Endothelial cell of umbilical vein (primary cell): ENCODE data around the gene EOGT. TPM values are rescaled to one million over a fixed set of nuclear protein-coding genes. Genes with fewer than 3 reads are reported as not detected.

Experiments
- BruUV-seq: library from RNA; stranded (reverse); fragments of 400-500 nt; replicated peaks from 2 replicates; lab custom pipeline; 2021; lab: Mats Ljungman, UMichigan
- CTCF ChIA-PET: fragments of 300-600, 350-600 bp; sonication (Branson Sonifier 250); formaldehyde crosslinking; loops from one replicate; lab custom pipeline; 2021; ENCODE audit warnings: antibody characterized with exemption, inconsistent platforms; lab: Charles Lee
- POLR2A ChIA-PET: fragments of 300-600, 350-600 bp; sonication (Branson Sonifier 250); formaldehyde crosslinking; loops from one replicate; lab custom pipeline; 2021; ENCODE audit warnings: antibody characterized with exemption, inconsistent platforms; lab: Charles Lee
- DNase-seq: peaks from one replicate; pipeline ENCODE4 v3.0.0-alpha.2; 2011; ENCODE audit warnings: low read depth, low spot score
- FAIRE-seq: peaks from 2 replicates; lab custom pipeline; 2011; peaks lifted over from hg19 to GRCh38; lab: Jason Lieb, UNC
- H2AFZ ChIP-seq: 2 replicates; pipeline ENCODE4 v1.6.0; 2012; ENCODE audit warnings: low read depth, low read length, control low read depth, inconsistent platforms
- H3K27ac ChIP-seq: 2 replicates; pipeline ENCODE4 v1.5.1; 2011; ENCODE audit warnings: low read depth, mild to moderate bottlenecking, control low read depth, low read length, moderate library complexity; ENCODE audit not compliant: insufficient read depth
- H3K27me3 ChIP-seq, 2 experiments: 2 replicates each; pipeline versions ENCODE4 v1.6.0 to v1.6.1; 2011; ENCODE audit warnings: low read length in 2 of 2, mixed read lengths in 1 of 2; ENCODE audit not compliant: control insufficient read depth in 2 of 2, insufficient read depth in 2 of 2
- H3K36me3 ChIP-seq, 2 experiments: 2 replicates in 1 of 2; 3 replicates in 1 of 2; pipeline ENCODE4 v1.5.1; 2011; ENCODE audit warnings: low read length in 2 of 2, mild to moderate bottlenecking in 1 of 2, moderate library complexity in 1 of 2; ENCODE audit not compliant: control insufficient read depth in 2 of 2, insufficient read depth in 2 of 2; ENCODE audit errors: extremely low read depth in 1 of 2
- H3K4me1 ChIP-seq: 3 replicates; pipeline ENCODE4 v1.5.1; 2011; ENCODE audit warnings: mild to moderate bottlenecking, low read length; ENCODE audit not compliant: control insufficient read depth, insufficient read depth; ENCODE audit errors: extremely low read depth
- H3K4me2 ChIP-seq: 2 replicates; pipeline ENCODE4 v1.6.1; 2011; ENCODE audit warnings: low read length, control low read depth, mixed read lengths; ENCODE audit not compliant: insufficient read depth
- H3K4me3 ChIP-seq, 3 experiments: fragments of 200-600 bp in 1 of 3; sonication (generic), shearing (Covaris generic) in 1 of 3; replicated peaks in 1 of 3; 2 replicates each; pipeline ENCODE4 v1.5.1; 2011 to 2016; ENCODE audit warnings: control low read depth in 3 of 3, low read length in 3 of 3, mild to moderate bottlenecking in 2 of 3, inconsistent platforms in 1 of 3, low read depth in 1 of 3, moderate library complexity in 1 of 3; ENCODE audit not compliant: insufficient read depth in 1 of 3
- H3K79me2 ChIP-seq: 2 replicates; pipeline ENCODE4 v1.6.0; 2012; ENCODE audit warnings: low read length, inconsistent platforms; ENCODE audit not compliant: control insufficient read depth, insufficient read depth
- H3K9ac ChIP-seq: replicated peaks from 2 replicates; pipeline ENCODE3; 2011; ENCODE audit warnings: low read length, control low read depth; ENCODE audit not compliant: insufficient read depth; ENCODE audit errors: extremely low read depth
- H3K9me1 ChIP-seq: replicated peaks from 3 replicates; pipeline ENCODE4 v1.6.0; 2011; ENCODE audit warnings: mild to moderate bottlenecking, low read length; ENCODE audit not compliant: control insufficient read depth, insufficient read depth; ENCODE audit errors: extremely low read depth
- H3K9me3 ChIP-seq: replicated peaks from 2 replicates; pipeline ENCODE4 v1.5.1; 2012; ENCODE audit warnings: low read length, inconsistent platforms; ENCODE audit not compliant: control insufficient read depth, insufficient read depth
- H4K20me1 ChIP-seq: replicated peaks from 2 replicates; pipeline ENCODE3; 2011; ENCODE audit warnings: mild to moderate bottlenecking, low read length; ENCODE audit not compliant: control insufficient read depth, insufficient read depth; ENCODE audit errors: extremely low read depth
- EZH2 ChIP-seq: IDR thresholded peaks from 2 replicates; pipeline ENCODE4 v1.6.1; 2012; ENCODE audit warnings: borderline replicate concordance, low read depth, mild to moderate bottlenecking, moderate library complexity, low read length, inconsistent platforms; ENCODE audit not compliant: severe bottlenecking
- FOS ChIP-seq: IDR thresholded peaks from 2 replicates; pipeline ENCODE4 v1.6.1; 2011; ENCODE audit warnings: mild to moderate bottlenecking, low read length, moderate library complexity, borderline replicate concordance; ENCODE audit not compliant: insufficient read depth
- GATA2 ChIP-seq: IDR thresholded peaks from 2 replicates; pipeline ENCODE4 v1.7.0; 2011; ENCODE audit warnings: low read depth, mild to moderate bottlenecking, moderate library complexity, mixed read lengths, low read length; ENCODE audit not compliant: insufficient read length, insufficient read depth
- JUN ChIP-seq: IDR thresholded peaks from 2 replicates; pipeline ENCODE4 v1.6.1; 2011; ENCODE audit warnings: borderline replicate concordance, low read depth; ENCODE audit not compliant: insufficient read length, insufficient read depth
- MYC ChIP-seq: IDR thresholded peaks from one replicate; pipeline ENCODE4 v1.6.1; 2011; ENCODE audit warnings: mild to moderate bottlenecking, low read depth, low read length
- POLR2A ChIP-seq: IDR thresholded peaks from 2 replicates; pipeline ENCODE4 v1.6.1; 2012; ENCODE audit warnings: low read depth, mild to moderate bottlenecking, control low read depth, low read length
- POLR2AphosphoS5 ChIP-seq: IDR thresholded peaks from 2 replicates; pipeline ENCODE4 v1.6.1; 2012; ENCODE audit warnings: low read depth, mild to moderate bottlenecking, control low read depth, low read length, moderate library complexity; ENCODE audit not compliant: insufficient read depth
- dilution Hi-C: fragments of 300-500 bp; cut with MboI; formaldehyde crosslinking; loops from one replicate; pipeline ENCODE4 v1.15.0; 2019; ENCODE audit warnings: low sequenced_read_pairs; ENCODE audit not compliant: extremely low pct_ligation_motif_present
- intact Hi-C: fragments of 100-400 bp; cut with micrococcal nuclease; formaldehyde crosslinking; loops from one replicate; pipeline ENCODE4 v1.10.0; 2022
- polyA plus RNA-seq, 4 experiments: library from polyadenylated mRNA; depleted of rRNA in 3 of 4; stranded (reverse) in 3 of 4; unstranded in 1 of 4; fragments of >200 nt; gene quantifications; 2 replicates each; pipeline versions ENCODE4 v1.2.1 to v1.2.3, GENCODE V29; 2011 to 2012; ENCODE audit warnings: missing spikeins in 1 of 4
- total RNA-seq: library from RNA; stranded (reverse); gene quantifications from 2 replicates; pipeline ENCODE4 v1.2.3, GENCODE V29; 2021
- TF ChIP-seq, protein P1 (sequence below), 2 donors: IDR thresholded peaks; 1 replicate in 1 of 2; 2 replicates in 1 of 2; pipeline ENCODE4 v1.5.1; 2011; ENCODE audit warnings: low read length in 2 of 2, mild to moderate bottlenecking in 2 of 2, moderate library complexity in 2 of 2, control low read depth in 1 of 2, inconsistent platforms in 1 of 2, low read depth in 1 of 2; ENCODE audit not compliant: insufficient read depth in 1 of 2; ENCODE audit errors: extremely low read depth in 1 of 2
- TF ChIP-seq, protein P2 (sequence below): IDR thresholded peaks from 2 replicates; pipeline ENCODE4 v1.6.1; 2011; ENCODE audit not compliant: insufficient read depth, insufficient read length

The EOGT gene
- total and polyA plus RNA-seq, 2 donors (not counting 3 experiments of a cell fraction or from before 2014, with no cell fraction given): 35.6 to 99.4 TPM

DNA sequence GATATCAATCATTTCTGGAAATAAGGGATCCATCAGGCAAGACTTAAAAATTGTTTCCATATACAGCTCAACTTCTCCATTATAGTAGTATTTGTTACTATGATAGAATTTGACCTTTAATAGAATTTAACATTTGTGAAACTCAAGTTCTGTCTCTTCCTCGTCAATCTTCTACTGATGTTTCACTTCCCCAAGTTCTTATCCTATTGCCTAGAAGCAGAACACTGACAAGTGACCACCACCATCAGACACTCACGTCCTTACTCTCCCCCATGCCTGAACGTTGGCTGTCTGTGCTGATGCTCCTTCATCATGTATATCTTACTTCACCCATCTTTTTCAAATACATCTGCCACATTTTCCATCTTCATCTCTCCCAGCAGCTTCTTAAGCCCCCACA, 54.6 kb downstream of the EOGT start:
- no peak overlapping the region for H2AFZ ChIP-seq
- dilution Hi-C loops (no loop called here), intact Hi-C loops (no loop called here)
- no peak overlapping the region for H3K4me3 ChIP-seq
- H3K27ac ChIP-seq: no peak overlapping the region
- no peaks in the 10 kb centered on the region for H3K9me3 ChIP-seq
- no peak overlapping the region for H3K9ac ChIP-seq
- peaks cover 7 to 32% of the 10 kb centered on the region in 2 experiments for H3K27me3 ChIP-seq
- no peaks in the 10 kb centered on the region for H4K20me1 ChIP-seq
- no peaks in the 10 kb centered on the region for H3K4me1 ChIP-seq
- TF ChIP-seq JUN (no peak), FOS (no peak), POLR2A (no peak), POLR2AphosphoS5 (no peak), EZH2 (no peak), GATA2 (no peak), MYC (no peak)
- TF ChIP-seq, protein P1, sequence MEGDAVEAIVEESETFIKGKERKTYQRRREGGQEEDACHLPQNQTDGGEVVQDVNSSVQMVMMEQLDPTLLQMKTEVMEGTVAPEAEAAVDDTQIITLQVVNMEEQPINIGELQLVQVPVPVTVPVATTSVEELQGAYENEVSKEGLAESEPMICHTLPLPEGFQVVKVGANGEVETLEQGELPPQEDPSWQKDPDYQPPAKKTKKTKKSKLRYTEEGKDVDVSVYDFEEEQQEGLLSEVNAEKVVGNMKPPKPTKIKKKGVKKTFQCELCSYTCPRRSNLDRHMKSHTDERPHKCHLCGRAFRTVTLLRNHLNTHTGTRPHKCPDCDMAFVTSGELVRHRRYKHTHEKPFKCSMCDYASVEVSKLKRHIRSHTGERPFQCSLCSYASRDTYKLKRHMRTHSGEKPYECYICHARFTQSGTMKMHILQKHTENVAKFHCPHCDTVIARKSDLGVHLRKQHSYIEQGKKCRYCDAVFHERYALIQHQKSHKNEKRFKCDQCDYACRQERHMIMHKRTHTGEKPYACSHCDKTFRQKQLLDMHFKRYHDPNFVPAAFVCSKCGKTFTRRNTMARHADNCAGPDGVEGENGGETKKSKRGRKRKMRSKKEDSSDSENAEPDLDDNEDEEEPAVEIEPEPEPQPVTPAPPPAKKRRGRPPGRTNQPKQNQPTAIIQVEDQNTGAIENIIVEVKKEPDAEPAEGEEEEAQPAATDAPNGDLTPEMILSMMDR (IDR thresholded peaks at IDR 0.05; ENCODE audit: extremely low read depth in 1 of 2, insufficient read depth in 1 of 2, low read depth in 1 of 2, low read length in 2 of 2): no peak
- TF ChIP-seq, protein P2, sequence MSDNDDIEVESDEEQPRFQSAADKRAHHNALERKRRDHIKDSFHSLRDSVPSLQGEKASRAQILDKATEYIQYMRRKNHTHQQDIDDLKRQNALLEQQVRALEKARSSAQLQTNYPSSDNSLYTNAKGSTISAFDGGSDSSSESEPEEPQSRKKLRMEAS: no peak
- H3K9me1 ChIP-seq: no peaks in the 10 kb centered on the region
- DNase-seq (no peak), FAIRE-seq (no peak)
- no peaks in the 10 kb centered on the region for H3K36me3 ChIP-seq
- H3K4me2 ChIP-seq: no peak overlapping the region
- no TSS peak for BruUV-seq
- ChIA-PET CTCF (no interaction called here), POLR2A (no interaction called here)
- H3K79me2 ChIP-seq: no peaks in the 10 kb centered on the region
